Renal pelvis (tissue), 4 donors: Measurements from ENCODE around the gene EOMES. TPM values are rescaled to one million over a fixed set of nuclear protein-coding genes. Genes with fewer than 3 reads are reported as not detected.

Experiments
- DNase-seq: peaks from one replicate; pipeline ENCODE4 v3.0.0-alpha.2; 2013
- polyA plus RNA-seq, 3 donors: library from polyadenylated mRNA; unstranded; fragments of 120-200 nt; gene quantifications; one replicate each; pipeline ENCODE4 v1.2.1, GENCODE V29; 2013; ENCODE audit not compliant: insufficient read length in 3 of 3

The EOMES gene
- polyA plus RNA-seq, 3 donors: 0.13 to 0.25 (median 0.14) TPM

DNA sequence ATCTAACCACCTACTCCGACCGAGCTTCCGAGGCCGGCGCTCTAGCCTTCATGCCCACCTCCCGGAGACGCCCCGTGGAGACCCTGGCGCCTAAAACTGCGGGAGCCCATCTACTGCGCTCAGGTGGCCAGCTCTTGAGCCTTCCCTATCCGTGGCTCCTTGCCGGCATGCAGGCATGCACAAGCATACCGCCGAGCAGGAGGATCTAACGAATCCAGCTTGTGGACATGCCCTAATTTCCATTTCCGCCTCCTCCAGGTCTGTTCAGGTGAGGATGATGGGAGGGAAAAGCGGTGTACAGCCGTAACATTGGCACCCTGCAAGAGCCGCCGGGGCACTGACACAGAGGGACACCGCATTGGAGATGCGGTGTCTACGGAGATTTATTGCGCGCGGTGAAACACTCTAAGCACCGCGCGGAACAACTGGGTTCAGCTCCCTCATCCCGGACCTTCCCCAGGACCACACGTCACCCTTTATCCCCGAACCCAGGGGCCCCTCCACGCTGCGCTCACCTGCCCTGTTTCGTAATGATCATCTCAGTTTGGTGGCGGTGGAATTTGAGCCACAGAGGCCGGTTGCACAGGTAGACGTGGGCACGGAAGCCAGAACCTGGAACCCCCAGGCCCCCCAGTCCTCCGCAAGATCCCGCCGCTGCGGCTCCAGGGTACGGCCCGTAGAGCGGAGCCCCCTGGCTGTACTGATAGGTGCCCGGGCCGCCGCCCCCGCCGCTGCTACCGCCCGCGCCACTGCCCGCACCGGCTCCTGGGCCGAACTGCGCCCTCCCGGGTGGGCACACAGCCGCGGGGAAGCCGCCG lies 1.0 kb downstream of the EOMES start:
- no peak for DNase-seq

- no peak for DNase-seq
Observed at GRCh38 chr3:27719314-27720003, 2.7 kb downstream of the EOMES start.

GRCh38 chr3:27718459-27718858 lies 3.7 kb downstream of the EOMES start:
- DNase-seq: no peak

DNA sequence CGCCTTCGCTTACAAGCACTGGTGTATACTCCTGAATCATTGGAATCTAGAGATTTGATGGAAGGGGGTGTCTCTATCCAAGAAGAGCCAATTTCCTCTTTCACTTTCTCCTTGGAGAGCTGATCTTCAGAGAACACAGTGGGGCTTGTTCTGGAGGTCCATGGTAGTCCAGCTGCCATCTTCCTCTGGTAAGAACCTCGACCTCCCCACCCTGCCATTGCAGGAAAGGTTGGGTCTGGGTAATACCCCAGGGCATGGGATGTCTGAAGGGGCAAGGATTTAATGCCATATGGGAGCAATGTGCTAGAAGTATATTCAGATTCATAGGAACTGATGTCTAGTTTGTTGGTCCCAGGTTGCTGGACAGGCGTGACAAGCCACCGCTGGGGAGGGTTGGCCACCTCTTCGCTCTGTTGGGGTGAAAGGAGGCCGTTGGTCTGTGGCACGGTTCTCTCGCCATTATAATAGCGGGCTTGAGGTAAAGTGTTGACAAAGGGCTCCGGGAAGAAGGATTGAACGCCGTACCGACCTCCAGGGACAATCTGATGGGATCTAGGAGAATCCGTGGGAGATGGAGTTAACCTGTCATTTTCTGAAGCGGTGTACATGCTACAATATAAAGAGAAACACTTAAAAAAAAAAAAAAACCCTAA lies 4.8 kb downstream of the EOMES start:
- DNase-seq: no peak

DNA sequence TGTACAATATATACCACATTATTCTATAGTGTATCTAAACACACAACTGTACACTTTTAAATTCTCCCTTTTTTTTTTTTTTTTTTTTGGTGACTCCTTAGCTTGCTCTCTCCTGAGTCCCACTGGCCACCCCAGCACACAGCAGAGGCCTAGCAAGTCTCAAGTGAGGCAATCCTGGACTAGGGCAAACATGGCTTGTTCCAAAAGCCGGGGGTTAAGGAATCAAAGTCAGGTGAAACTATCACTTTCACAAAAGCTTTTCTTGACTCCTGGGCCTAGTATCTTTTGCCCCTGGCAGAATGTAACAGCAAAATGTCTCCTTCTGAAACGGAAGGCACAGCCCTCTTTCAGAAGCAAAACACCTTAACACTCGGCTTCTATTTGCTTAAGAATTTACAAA lies 5.8 kb downstream of the EOMES start:
- DNase-seq: no peak

DNA sequence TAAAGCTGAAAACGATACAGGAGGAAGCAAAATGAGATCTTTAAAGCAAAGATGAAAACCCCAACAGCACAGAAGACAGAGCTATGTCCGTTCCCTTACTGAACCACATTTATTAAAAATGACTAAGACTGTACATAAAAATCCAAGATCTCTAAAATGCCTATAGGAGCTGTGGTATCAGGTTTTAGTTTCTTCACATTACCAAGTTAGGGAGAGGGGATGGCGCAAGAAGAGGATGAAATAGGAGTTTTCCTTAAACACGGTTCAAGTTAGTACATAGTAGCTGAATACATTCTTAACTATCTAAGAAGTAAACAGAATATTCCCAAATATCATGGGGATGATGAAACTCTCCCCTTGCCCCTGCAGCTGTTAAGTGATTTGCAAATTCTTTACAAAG lies 6.3 kb downstream of the EOMES start:
- DNase-seq: no peak

DNA sequence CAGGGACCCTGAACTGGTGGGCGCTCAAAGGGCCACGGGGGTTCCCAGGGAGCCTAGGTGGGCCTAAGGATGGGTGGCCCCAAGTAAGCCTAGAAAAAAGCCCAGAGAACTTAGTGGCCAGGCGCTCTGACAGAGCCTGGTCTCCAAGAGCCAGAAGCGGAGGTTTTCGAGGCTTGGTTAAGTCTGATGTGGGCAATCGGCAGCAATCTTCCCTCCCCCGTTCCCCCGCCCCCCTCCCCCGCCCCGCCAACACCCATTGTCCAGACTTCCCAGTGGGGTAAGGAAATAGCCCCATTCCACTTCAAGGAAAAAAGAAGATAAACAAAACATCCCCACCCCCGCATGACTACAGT lies 6.7 kb downstream of the EOMES start:
- DNase-seq: no peak

DNA sequence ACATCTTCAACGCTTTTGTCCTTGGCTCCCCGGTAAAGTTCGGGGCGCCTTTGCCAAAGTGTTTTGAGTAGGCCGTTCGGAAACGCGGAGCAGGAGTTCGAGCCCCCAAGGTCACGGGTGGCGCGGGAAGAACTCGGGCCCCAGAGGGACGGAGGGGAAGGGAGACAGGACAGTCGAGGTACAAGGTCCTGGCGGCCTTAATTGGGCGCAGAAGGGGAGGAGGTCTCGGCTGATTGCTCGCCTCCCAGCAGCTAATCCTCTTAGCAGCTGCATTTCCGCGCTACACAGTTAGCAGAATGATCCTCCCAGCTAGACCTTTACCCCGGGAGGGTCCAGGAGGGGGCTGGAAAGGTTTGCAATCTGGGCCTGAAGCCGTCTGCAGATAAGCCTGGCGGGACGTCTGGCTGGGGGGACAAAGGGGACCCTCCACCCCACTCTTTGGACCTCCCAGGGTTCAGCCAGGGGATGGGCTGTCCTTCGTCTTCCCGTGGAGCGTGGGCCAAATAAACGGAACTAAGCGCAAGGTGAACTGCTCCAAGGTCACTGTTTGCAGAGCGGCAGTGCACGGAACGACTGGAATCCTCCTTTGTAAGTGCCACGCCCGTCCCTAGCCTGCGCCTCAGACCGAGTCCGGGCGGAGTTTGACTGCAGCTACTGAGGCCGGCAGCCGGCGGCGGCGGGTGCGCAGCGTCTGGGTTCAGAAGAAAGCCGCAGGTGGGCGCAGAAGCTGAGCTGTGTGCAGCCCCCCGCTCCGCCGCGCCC lies 7.2 kb downstream of the EOMES start:
- no peak for DNase-seq

DNA sequence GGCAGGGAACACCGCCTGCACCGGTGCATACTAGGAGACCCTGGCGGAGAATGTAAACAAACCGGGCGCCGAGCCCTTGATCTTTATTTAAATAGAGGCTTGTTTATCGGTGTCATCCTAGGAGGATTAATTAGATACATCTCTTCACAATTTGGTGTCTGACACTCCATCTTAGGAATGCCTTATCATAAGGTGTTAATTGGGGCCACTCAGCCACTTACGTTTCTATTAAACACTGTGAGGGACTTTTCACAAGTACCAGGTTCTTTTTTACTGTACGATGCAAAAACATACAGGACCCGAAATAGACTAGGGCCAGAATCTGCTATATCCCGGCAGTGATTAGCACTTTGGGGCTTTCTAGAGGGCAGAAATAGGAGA lies 8.0 kb downstream of the EOMES start:
- no peak for DNase-seq

GRCh38 chr3:27713435-27714145 lies 8.5 kb downstream of the EOMES start:
- no peak for DNase-seq

DNA sequence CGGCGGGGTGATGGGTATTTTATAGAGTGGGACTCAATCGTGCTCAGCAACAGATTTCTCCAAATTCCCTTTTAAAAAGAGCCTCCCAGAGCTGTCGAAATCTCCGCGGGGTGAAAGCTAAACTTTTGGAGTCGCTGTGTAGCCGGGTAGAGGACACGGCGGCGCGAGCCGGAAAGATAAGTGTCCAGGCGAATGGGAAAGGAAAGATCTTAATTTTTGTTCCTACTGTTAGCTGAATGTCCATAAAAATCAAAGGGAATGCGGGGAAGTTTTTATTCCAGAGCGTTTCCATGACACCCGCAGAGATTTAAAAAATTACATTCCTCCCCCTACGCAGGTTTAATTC lies 9.1 kb downstream of the EOMES start:
- no peak for DNase-seq

DNA sequence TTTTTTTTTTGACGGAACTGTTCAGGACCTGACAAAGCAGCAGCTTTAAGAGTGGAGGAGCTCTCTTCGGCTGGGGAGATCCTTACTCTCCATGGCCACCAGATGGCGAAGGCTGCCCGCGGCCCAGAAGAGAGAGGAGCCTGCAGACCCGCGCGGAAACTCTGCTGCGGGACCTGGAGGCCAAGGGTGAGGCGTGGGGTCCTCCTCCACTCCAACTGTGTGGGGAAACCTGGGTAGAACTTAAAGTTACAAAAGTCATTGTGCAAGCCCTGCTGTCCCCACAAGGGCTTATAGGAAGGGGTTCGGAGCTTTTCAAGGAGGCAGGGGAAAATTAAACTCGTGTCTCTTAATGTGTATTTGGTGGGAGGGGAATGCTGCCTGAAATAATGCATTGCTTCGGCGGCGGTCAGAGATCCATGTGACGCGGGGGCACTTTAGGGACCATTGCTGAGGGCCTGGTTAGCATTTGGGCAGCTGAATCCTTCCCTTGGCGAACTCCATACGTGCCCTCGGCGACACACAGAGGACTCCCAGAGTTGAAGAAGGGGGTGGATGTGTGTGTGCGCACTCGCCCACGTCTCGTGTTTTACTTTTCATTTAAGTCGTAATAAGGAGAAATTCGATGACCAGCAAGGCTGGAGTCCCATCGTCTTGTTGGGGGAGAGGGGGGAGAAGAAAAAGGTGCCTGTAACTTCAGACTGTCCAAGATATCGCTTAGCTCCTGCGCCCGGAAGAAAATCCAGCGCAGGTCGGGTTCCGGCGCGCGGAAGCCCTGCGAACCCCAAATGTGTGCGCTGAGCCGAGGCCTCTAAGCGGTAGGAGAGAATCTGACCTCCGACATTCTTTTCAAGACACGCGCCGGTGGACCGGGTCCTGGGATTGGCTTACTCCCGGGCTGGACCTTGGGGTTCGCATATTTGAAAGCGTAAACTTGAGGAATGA lies 9.7 kb downstream of the EOMES start:
- peak; percentile 76 for DNase-seq

GRCh38 chr3:27708250-27708649 lies 13.9 kb downstream of the EOMES start:
- no peak for DNase-seq

- no peak for DNase-seq
Observed at GRCh38 chr3:27699067-27699466, 23.1 kb downstream of the EOMES start.

DNA sequence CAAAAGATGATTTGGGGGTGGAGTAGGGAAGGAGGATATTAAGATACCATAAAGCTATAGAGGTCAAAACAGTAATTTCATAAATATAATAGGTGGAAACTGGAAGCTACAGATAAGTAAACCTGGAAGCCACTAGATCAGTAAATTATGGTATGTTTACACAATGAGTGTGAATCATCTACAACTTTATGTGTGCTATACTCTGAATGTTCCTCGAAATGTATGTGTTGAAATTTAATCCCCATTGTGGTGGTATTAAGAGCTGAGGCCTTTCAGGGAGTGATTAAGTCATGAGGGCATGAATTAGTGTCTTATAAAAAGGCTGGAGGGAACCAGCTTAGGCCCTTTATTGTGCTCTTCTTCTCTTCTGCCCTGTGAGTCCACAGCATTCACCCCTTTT lies 25.2 kb downstream of the EOMES start:
- no peak for DNase-seq

- no peak for DNase-seq
Observed at GRCh38 chr3:27695636-27696035, 26.5 kb downstream of the EOMES start.

GRCh38 chr3:27688053-27688452 lies 34.1 kb downstream of the EOMES start:
- no peak for DNase-seq

DNA sequence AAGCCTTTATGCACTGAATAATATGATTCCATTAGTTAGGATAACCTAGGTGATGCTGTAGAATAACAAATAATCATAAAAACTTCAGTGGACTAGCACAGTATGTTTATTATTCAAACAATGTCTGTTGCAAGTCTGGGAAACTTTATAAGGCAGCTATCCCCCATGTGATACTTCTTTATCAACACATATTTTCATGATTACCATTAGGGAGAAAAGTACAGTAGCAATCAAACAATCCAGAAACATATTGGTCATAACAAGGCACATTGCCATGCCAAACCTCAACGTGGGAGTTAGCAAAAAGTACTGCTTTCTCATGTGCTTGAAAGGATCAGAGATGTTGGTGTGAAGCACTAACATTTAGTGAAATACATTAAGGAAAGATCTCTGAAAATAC lies 35.5 kb downstream of the EOMES start:
- DNase-seq: no peak

GRCh38 chr3:27685474-27685873 lies 36.6 kb downstream of the EOMES start:
- DNase-seq: no peak

DNA sequence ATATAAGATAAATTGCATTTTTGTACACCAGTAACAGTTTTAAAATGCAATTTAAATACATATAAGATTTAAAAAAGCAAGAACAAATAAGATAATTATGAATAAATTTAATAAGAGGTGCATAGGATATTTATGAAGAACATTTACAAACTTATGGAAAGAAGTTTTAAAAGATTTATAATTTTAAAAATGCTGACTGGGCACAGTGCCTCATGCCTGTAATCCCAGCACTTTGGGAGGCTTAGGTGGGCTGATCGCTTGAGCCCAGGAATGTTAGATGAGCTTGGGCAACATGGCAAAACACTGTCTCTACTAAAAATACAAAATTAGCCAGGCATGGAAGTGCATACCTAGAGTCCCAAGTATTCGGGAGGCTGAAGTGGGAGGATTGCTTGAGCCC lies 37.8 kb downstream of the EOMES start:
- no peak for DNase-seq
